ENCODE results near the gene B3GAT2.

The B3GAT2 gene

DNA sequence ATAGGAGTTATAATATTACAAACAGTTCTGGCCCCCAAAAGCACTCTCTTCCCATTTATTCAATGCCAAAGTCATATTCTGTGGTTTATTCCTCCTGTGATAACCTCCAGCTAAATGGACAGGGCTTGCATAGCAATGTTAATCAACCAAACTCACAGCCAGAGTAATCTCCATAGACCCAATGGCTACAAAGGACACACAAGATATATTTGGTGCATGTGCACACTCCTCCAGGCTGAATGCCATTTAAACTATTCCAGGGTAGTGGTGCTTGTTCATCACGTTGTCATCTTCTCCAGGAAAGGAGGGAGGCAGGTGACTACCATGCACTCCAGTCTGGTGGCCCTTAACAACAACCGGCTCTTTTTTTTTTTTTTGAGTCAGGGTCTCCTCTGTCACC lies 56.8 kb downstream of the B3GAT2 start:
- no peak for DNase-seq (ENCODE audit: low read depth)

DNA sequence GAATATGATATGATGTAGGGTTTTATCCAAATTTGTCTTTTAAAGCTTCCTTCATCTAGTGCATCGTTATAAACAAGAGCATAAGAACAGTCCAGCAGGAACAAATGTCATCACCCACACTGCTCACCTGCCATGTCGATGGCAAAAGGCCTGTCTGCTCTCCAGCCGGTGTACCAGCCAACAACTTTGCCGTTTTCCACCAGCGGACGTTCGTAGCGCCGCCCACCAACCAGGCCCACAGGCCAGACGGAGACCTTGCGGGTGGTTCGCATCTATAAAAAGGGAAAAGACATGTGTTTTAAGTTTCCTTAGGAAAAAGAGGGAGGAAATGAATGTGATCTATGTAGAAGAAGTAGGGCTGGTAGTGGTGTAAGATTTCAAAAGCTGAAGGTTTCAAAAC lies 62.9 kb downstream of the B3GAT2 start:
- DNase-seq (ENCODE audit: low read depth) = no peak

DNA sequence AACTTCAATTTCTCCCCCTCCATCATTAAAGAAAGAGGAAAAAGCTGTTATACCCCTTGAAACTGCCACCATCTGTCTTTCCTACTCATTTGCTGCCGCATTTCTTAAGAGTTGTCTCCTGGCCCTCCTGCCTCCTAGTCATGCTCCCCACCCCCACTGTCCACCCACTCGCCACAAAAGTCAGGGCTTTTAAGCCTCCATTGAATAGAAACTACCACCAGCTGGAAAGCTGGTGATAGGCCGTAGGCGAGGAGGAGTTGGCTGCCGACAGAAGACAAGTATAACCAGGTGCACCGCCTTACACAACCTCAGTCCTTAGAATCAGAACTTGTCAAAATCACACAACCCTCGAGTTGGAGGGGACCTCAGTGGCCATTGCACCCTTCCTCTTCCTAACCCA lies 67.6 kb downstream of the B3GAT2 start:
- DNase-seq (ENCODE audit: low read depth) = no peak

DNA sequence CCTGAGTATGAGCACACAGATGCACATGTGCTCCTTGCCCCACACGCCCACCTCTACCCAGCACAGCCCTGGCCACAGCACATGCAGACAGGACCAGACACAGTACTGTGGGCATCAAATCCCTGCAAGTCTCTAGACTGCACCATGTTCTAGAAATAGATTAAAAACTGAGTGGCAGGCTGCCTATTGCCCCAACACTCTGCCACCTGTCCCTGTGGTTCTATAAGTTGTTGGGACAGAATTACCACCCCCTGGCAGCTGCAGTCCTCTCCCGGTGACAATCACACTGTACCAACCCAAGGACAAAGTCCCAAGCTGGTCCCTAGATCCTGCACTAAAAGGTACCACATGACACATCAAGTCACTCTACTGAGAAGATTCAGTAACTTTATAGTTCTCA lies 70.2 kb downstream of the B3GAT2 start:
- DNase-seq (ENCODE audit: low read depth) = no peak

DNA sequence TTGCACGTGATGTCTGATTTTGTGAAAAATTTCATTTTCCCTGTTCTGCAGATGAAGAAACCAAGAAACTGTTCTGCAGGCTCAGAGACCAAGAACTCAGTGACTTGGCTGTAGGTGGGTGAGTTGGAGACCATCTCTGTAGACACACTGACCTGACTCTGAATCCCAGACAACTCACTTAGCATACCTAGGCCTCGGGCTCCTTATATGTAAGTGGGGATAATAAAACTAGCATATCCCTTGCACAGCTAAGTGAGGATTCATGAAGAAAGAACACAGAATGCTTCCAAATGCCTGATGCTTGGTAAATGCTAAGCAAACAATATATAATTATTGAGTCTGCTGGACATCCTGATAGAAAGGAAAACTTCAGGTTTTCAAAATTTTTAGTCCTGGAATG lies 70.8 kb downstream of the B3GAT2 start:
- DNase-seq (ENCODE audit: low read depth) = no peak

DNA sequence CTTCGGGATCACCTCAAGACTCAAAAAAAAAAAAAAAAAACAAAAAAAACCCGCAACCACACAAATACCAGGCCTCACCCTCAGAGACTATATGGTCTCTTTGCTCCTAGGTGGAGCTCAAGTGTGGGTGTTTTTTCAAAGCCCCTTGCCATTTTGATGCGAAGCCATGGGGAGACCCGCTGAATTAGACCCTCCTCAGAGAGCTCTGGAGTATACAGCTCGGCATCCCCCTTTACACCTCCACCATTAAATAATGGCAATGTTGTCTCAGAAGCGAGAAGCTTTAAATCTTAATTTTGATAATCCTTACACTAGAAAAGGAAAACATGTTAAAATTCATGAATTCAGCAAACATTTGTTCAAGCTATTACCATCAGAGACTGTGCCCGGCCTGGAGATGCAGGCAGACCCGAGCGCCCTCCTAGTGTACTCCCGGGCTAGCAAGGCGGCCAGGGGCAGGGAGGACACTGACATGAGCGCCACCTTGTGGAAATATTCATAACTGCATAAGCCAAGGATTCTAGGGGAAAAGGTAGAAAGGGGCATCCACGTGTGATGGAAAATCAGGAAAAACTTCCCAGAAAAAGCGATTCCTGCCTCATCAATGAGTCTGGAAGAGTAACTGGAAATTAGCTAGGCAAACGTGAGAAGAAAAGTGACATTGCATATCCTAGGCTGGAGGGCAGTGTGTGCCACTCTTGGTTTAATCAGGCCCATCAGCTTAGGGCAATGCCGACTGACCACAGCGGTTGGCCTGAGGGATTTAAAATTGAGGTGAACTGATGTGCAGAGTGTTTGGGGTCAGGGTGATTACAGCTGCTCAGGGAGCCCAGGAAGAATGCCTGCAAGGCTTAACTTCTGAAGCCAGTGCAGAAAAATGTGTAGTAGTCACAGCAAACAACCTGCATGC lies 72.5 kb downstream of the B3GAT2 start:
- DNase-seq (ENCODE audit: low read depth) = no peak

DNA sequence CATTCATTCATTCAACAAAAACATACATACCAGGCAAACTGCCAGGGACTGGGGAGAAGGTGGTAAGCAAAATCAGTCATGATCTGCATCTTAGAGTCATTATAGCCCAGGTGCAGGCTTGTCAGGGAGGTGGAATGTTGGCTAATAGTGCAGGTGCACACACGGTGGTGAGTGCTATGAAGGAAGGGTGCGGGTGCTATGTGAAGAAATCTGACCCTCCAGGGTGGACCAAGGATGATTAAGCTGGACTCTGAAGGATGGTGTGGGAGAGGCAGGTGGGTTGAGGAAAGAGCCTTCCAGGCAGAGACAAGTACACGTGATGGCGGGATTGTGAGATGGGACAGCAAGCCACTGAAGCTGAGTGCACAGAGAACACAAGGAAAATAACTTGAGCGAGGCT lies 77.4 kb downstream of the B3GAT2 start:
- DNase-seq (ENCODE audit: low read depth) = no peak

DNA sequence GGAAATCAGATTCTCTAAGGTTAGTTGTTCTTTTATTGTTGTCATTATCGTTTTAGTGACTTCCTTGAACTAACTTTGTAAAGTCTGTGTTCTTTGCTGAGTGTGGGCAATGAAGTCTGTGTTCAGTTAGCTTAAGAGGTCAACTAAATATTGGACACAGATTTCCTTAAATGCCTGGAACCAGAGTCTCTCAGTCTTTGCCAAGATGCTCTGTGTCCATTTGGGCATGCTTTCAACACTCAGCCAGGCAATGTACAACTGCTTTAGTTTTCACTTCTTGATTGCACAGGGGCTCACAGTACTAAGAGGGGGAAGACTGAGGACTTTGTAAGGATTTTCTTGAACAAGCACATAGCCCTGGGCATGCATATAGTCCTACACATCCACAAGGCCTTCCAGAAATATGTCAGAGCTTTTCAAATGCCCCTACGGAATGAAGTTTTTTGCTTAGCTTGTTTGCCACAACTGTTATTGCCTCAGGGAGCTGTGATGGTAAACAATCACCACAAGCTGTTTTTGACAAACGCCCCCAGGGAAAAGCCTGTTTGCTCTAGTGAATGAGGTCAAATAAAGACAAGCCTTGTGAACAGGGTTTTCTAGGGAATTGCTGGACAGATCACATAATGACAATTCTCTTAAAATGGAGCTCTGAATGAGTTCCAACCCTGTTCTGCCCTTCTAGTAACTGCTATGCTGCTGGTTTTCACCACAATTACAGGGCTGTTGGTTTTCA lies 82.5 kb downstream of the B3GAT2 start:
- no peak for DNase-seq (ENCODE audit: low read depth)

DNA sequence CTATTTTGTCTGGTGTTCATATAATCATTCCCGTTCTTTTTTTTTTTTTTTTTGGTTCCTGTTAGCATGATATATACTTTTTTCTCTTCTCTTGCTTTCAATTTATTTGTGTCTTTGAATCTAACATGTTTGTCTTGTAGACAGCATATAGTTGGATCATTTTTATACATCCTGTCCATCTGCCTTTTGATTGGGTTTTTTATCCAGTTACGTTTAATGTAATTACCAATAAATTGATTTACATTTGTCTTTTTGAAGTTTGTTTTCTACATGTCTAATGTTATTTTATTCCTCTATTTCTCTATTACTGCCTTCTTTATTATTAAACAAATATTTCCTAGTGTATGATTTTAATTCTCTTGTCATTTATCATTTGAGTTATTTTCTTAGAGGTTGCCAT lies 84.4 kb downstream of the B3GAT2 start:
- no peak for DNase-seq (ENCODE audit: low read depth)

DNA sequence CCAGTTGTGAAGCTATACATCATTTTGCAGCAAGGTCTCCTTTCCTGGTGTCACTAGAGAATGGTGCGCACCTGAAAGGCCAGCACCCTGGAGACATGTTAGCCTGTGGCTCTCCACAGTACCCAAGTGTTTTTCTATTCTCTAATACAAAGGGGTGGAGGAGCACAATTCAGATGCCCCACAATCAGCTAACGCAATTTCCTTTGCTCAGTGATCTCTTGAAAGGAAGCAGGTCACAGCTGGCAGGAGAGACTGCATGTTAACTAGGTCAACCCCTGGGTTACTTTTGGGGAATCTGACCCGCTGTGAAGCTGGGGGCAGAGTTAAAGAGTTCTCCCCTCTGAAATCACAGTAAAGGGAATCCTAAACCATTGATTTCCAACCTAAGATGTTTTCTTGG lies 92.5 kb downstream of the B3GAT2 start:
- DNase-seq (ENCODE audit: low read depth) = no peak

DNA sequence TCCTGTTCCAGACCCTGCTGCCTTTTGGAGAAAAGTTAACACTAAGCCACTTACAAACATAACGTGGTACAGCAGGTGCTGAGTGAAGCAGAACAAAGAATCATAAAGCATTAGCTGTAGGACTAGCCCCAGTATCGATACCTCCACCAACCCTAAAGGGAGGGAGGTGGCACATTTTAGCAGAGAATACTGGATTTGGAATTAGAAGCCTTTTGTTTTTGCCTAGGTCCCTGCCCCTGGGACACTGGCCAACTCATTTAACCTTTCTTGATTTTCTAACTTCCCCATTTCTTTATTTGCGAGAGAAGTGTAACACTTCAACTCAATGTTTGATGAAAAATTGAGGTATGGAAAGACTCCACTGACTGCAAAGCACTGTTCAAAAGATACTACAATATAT lies 93.5 kb downstream of the B3GAT2 start:
- DNase-seq (ENCODE audit: low read depth) = no peak

DNA sequence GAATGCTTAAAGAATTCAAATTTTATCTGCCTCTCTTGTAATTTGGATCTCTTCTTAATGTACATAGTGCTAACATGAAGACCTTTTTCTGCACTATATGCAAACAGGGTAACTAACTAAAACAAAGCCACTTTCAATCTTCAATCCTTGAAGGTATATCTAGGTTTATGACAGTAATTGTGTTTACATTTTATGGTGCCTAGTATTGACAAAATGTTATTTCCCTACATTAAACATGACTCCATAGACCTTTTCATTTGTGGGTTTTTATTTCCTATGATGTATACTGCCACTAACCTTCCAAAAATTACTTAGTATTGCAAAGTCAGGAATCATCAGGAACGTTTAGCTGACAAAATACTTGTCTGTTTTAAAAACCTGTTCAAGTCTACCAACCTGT lies 95.9 kb downstream of the B3GAT2 start:
- no peak for DNase-seq (ENCODE audit: low read depth)

DNA sequence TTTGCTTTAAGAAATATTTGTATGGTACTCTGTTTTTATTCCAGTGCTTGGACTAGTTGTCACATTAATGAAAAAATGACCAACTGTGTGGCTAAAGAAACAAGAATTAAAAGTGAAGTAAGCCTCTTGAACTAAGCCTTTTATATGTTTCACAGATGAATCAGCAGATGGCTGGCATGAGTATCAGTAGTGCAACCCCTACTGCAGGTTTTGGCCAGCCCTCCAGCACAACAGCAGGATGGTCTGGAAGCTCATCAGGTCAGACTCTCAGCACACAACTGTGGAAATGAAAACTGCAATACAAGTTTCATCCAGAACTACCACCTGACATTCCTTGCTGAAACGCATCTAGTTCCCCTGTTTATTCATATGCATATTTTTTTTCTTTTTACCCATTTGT lies 96.8 kb downstream of the B3GAT2 start:
- no peak for DNase-seq (ENCODE audit: low read depth)

DNA sequence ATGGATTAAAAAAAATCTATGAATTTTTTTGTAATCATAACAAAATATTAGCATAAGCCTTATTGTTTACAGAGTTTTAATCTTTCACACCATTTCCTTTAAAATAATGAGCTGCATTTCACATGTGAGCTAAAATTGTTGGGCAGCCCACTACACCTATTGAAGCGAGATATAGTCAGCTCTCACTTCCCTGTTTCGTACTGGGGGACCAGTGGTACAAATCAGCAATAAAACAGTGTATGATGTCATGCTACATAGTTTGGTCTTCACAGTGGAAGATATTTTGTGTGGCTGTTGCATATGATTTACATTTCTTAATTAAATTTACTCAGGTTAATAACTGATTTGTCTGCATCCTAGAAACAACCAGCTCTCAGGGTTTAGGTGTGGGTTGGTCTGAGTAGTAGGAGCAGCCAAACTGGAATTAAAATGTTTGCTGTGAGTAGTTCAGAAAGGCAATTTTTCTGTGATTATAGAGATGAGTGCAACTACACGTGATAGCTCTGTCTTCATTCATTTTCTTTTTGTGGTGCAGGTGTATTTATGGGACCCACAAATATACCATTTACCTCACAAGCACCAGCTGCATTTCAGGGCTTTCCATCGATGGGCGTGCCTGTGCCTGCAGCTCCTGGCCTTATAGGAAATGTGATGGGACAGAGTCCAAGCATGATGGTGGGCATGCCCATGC lies 99.3 kb downstream of the B3GAT2 start:
- DNase-seq (ENCODE audit: low read depth) = no peak

DNA sequence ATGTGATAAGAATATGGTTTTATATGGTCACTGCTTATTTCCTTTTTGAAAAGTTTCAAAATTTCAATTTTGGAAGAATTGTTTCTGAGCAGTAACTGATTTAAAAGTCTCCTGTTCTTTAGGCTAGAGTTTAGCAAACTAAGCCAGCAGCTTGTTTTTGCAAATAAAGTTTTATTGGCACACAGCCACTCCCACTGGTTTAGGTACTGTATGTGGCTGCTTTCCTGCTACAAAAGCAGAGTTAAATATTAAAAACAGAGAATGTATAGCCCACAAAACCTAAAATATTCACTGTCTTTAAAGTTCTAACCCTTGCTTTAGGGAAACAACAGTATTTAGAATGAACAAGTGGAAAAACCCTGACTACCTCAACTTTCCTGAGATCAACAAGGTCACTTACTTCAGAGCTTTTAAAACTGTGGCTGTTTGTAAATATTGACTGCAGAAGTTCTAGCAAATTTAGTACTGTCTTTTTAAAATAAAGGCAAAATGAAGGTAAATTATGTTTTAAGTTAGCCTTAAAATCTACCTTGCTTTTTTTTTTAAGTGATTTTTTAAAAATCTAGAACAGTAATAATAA lies 104.1 kb downstream of the B3GAT2 start:
- DNase-seq (ENCODE audit: low read depth) = no peak

DNA sequence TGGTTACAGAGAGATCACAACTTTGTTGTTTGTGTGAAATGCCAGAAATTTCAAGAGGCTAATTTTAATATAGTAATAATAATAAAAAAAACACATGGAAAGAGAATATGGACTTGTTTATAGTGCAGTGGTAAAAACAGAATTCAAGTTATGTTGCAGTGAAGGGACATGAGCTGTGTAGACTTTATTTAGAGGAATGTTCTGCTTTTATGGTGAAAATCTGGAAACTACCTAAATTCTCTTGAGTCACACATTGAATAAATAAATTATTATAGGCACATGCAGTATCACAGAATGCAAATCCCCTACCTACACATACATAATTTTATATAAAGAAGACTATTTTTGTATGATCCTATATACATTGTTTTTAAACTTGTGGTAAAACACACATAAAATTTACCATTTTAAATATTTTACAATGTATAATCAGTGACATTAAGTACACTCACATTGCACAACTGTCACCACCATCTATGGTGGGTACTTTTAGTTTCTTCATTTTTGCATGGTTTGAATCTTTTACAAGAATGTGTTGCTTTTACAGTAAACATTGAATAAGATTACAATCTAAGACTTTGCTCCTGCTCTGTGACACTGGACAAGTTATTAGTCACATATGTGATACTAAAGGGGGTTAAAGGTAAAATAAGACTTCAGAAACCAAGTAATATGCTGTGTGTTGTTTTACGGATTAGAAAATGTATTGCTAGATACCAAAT lies 107.4 kb downstream of the B3GAT2 start:
- no peak for DNase-seq (ENCODE audit: low read depth)

DNA sequence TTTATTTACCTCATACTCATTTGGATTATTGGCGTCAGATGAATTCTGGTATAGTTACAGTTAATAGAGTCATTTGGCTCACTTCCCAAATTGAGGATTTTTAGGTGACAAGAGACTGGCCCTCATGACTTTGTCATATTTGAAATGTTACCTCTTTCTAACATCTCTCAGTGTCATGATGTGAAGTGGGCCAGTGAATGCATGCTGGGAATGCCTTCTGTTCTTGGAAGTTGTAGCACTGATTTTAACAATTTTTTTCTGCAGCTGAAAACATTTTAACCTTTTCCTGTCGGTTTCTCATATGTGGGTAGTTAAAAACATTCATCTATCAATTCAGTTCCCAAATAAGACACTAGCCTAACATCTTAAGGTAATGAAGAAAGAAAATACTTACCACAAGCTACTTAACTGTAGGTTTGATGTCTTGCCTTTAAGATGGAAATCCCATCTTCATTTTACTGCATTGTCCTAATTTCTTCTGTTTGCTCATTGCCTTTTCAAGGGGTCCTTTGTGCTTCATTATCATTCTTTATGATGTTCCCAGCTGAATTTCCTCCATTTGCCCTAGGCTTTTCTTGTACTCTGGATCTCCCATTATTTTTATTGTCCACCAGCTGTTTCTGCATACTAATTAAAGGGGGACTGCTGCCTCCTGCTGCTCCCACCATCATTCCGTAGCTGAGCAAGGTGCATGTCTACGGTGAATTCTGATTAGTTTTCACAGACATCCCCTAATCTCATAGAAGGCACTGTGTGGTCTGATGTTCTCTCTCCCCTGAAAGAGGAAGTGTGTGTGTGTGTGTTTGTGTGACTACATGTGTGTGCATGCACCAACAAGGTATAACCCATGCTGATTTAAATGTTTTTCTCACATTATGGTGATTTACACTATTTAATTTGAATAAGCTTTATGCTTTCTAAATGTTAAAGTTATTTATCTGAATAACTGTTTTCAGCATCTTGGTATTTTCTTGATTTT lies 109.5 kb downstream of the B3GAT2 start:
- no peak for DNase-seq (ENCODE audit: low read depth)

DNA sequence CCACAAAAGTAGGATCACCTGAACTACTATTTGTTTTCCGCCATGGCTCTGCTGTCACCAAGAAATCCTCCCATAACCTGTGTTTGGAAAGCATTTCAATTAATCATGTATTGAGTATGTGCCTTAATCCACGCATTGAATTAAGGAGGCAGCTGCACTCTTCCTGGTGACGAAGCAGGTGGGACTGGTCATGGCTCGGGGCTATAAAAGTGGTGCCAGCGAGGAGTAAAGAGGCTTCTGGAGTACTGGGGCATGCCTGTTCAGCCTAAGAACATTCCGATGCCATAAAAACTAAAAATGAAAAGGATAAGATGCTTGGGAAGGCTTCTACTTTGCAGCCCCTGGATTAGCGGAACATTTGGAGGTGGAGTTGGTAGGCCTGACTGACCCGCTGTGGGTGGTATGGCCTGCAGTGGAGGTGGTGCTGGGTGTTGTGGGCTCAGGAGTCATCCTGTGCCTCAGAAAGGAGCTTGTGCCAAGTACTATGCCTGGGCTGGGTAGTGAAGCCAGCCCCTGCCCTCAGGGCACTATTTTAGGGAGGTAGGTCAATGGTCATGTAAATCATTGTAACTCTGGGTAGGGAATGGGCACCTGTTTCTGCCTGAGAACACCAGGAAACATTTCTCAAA lies 110.5 kb downstream of the B3GAT2 start:
- DNase-seq (ENCODE audit: low read depth) = no peak

DNA sequence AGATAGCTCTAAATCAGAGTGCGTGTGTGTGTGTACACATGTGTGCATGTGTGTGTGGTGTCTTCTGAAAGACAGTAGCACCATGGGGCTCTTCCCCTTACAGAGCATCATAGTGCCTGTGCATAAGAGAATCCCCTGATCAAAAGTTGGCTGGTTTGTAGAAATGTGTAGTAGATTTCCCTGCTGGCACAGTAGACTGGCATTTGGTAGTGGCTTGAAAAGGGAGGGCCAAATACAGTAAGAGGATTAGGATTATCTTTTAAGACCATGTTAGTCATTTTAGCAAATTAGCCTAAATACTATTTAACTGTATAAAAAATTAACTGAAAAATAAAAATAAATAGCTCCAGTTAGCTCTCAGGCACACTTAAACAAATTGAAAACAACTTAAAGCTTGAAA lies 112.6 kb downstream of the B3GAT2 start:
- DNase-seq (ENCODE audit: low read depth) = no peak

DNA sequence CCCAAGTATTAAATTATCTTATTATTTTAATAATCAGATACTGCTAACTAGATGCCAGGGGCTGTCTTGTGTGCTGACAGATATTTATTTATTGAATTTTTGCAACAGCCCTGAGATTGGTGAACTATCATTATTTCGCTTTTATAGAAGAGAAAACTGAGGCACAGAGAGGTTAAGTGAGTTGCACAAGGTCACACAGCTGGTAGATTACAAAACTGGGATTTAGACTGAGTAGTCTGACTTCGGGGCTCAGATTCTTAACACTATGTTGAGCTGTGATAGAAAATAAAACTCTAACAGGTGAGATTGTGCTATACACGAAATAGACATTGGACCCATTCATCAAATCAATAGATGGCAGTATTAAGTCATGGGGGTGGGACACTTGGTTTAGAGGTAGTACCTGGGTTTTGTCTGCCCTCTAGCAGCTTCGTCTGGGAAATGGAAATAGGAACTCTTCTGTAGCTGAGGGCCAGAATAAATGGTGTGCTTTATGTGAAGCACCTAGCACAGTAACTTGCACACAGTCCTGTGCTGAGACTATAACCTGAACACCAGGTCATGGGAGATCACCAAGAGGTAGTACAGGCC lies 113.4 kb downstream of the B3GAT2 start:
- no peak for DNase-seq (ENCODE audit: low read depth)
